GM18517 (cell line): ENCODE results near the gene TRIM63.

Experiments used
- ATAC-seq: cut with Tn5 transposase; IDR thresholded peaks from one replicate; pipeline ENCODE4 v1.9.1; 2021; ENCODE audit warnings: mild to moderate bottlenecking, moderate library complexity; ENCODE audit not compliant: unreplicated experiment

The TRIM63 gene

DNA sequence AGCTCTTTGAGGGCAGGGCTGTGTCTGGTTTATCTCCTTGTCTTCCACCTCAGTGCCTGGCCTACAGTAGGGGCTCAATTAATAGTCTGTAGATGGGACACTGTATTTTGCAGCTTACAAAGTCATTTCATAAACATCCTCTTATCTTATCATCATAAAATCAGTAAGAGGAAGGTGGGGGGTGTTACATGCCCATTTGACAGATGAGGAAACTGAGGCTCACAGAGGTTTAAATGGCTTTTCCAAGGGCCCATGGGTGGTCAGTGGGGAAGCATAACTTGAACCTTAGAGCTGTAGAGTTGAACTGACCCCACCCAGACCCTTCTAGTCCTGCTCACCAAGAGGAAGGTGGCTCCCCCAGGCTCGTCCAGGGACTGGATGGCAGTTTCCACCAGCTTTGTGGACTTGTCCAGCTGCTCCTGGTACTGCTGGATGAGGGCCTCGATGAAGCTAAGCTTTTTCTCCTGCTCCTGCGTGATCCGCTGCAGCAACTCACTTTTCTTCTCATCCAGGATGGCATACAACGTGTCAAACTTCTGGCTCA is 9.3 kb downstream of the TRIM63 start:
- no peak for ATAC-seq

DNA sequence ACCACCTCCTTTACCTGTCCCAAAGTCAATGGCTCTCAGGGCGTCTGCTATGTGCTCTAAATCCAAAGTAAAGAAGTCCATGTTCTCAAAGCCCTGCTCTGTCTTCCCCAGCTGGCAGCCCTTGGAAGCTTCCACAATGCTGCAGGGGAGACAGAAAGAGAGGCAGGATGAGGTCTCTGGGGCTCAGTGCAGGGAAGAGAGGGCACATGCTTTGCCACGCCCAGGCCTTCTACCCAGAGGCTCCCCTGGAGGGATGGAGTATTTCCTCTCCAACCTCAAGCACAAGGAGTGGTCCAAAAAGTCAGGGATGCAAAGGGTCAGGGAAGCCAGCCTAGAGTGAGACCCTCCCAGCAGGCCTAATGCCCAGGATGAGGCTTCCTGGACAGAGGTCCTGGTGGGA is 10.2 kb downstream of the TRIM63 start:
- ATAC-seq = no peak

DNA sequence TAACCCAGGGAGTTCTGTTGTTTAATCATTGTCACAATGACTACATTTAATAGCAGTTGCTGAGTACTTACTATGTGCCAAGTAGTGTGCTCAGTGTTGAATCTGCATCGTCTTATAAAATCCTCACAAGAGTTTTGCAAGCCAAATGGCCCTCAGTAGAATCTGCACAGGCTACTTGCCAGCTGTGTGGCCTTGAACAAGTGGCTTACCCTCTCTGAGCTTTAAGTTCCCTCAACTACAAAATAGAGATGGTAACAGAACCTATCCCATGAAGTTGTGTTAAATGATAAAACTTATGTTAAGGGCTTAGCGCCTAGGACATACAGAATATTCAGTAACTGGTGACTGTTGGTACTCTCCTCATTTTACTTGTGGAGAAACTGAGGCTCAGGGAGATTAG is 12.4 kb downstream of the TRIM63 start:
- no peak for ATAC-seq

DNA sequence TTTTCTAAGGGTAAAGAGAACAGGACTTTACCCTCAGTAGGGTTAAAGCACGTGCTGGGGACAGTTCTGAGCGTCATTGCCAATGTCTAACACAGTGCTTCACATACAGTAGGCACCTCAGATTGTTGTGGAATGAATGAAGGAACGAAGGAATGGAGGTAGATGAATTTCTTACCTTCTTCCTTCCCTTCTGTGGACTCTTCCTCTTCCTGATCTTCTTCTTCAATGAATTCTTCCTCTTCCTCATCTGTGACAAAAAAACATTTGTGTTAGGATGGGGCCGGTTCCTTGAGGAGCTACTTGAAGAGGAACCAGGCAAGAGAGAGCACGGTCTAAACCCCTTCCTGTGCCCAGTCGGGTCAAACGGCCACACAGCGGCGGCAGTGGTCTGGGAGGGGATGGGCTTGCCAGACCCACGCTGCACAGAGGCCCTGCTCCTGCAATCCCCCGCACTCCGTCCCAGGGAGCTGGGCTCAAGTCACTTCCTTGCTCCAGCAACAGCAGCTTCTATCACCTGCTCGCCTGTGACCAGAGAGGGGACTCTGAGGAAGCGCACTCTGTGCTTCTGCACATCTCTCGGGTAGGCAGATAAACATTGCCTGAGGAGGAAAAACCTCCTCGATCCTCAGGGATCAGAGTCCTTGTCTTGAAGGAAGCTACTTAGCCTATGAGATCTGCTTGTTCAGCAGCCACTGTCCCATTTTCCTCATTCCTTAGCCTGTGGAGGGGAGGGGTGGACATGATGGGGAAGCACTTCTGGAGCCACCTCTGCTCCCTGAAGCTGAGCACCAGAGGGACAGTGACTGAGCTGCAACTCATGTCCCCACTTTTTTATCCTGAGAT is 13.5 kb downstream of the TRIM63 start:
- no peak for ATAC-seq

DNA sequence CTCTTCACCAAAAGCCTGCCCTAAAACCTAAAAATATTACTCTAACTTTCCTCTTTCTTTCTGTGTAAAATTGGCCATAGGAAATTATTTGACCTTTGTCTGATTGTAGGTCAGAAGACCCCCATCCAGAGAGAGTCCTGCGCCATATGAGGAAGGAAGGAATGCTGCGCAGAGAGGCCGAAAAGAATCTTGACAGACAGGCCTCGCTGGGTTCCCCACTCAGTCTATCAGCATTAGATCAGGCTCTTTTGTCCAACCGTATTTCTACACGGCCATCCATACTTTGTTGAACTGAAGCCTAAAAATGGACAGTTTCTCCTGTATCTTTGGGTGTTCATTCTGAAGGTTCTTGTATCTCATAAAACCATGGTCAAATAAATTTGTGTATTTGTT is 17.2 kb downstream of the TRIM63 start:
- ATAC-seq = no peak

DNA sequence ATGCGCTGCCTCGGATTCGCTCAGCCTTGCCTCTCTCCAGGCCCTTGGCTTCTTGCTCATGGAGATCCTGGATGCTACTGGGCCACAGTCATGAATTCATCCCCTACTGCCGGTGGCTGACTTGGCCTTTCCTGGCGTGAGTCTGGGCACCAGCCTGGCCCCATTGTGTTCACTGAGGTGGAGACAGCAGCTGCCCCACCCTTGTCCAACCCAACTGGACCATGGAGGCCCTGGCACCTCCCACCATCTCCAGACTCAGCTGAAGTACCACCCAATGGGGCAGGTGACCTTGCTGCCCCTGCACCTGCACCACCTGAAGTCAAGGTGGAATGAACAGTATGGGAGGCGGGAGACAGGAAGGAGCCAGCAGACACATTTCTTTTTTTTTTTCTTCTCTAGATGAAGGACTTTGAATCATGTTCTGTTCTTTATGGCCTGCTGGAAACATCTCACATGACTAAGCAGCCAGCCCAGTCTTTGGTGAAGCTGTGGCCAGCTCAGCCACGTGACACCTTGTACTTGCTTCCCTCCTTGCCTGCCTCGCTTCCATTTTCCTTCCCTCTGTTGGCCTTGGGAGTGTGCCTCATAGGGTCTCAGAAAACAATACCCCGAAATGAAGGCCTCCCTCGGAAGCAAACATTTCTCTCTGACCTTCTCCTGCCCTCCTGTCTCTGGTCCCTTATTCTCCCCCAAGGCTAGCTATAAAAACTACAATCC is 17.7 kb downstream of the TRIM63 start:
- no peak for ATAC-seq

DNA sequence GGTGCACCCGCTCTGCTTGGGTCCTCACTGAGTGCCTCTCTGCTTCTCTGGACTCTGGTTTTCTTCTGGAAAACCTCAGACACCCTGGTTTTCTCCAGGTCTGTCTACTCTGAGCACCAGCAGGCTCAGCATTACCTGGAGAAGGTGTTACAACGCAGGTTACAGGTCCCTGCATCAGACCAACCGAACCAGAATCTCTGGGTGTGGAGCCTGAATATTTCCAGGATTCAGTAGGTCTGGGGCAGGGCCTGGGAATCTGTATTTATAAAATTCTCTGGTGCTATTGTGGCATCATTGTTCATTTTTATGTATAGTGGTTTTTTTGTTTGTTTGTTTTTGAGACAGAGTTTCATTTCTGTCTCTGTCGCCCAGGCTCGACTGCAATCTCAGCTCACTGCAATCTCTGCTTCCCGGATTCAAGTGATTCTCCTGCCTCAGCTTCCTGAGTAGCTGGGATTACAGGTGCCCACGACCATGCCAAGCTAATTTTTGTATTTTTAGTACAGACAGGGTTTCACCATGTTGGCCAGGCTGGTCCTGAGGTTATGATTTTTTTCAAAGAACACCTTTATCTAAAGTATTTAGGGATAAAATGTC is 20.1 kb downstream of the TRIM63 start:
- ATAC-seq = no peak

DNA sequence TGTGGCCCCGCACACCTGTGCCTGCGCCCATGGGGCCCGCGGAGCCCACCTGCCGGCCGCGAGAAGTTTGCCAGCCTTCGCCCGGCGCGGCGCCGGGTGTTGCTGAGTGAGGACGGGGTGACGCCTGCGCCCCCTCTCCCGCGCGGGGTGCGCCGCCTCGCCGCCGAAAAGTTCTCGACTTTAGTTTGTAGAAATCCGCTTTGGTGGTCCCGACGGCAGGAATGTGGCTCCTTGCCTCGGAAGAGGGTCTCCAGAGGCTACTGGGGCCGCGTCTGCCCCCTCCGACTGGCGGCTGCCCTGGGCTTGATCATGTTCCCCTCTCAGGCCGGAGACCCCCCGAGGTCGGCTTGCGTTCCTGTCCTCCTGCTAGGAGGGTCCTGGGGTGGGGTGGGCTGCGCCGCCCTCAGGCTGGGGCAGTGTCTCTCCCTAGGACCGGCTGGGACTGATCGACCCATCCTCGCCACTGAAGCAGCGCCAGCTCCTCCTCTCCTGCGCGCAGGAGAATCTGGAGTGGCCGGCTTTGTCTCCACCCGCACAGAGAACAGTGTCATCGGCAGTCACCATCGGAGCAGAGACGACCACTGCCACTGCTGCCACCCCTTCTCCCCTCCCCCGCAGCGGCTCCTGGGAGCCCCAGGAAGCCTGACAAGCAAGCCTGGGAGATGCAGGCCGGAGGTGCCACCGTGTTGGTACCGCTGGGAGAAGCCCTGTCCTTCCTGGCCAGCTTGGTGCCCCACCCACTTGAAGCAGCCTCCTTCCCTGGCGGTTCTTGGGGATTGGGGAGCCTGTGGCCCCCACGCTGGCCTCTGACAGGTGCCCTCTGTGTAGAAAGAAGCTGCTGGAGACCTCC is 21.0 kb downstream of the TRIM63 start:
- no peak for ATAC-seq

DNA sequence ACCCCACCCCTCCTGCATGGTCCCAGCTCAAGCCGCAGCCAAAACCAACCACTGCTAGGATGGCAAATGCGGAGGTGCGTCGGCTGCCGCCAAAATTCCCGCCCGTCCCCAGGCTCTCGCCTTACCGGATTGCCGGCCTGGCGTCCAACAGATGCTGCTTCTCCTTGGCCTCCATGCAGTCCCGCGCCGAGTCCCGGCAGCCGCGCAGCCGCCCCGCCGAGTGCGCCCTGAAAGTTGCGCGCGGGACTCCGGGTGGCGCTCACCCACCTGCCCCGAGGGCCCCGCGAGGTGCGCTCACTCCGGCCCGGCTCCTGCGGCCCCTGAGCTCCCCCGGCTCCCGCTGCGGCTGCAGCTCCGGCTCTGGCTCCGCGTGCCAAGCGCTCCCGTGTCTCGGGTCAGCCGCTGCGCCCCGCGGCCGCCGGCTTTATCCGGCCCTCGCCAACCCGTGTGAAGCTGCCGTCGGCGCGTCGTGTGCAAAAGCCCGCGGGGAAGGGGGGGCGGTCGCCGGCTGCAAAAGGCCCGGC is 21.6 kb downstream of the TRIM63 start, which contains the start of gene SLC30A2:
Gene SLC30A2 (minus strand): TSS at position 397 of the 524 bp plus-strand sequence. CDS start 222 bp downstream, at position 175.
- no peak for ATAC-seq

DNA sequence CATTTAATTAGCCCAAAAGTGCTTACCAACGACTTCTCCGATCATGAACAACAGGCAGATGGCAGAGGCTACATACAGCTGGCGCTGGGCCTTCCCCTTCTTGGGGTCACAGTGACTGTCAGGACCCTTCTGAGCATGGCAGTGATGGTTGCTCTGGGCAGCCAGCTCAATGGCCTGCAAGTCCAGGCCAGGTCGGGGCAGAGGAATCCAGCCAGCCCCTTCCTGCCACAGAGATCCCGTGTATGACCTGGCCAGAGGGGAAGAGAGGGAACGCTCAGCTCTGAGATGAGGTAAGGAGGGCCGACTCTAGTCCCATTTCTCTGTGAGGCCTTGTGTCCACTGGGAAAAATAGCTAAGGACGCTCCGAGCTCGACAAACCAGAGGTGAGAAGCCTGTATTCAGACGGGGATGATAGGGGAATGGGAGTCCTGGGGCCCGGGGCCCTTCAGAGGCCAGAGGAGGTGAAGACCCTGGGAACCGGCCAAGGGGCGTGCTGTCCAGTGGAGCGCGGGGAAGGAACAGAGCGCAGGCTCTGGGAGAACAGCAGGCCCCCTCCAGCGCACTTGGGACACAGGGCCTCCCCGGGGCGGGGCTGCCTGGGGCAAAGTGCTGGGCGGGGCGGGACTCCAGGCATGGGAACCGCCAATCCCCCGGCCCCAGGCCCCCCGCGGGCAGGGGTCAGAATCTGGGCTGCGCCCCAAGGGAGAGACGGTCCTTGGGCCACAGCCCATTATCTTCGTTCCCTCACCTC is 22.3 kb downstream of the TRIM63 start:
- ATAC-seq = no peak

DNA sequence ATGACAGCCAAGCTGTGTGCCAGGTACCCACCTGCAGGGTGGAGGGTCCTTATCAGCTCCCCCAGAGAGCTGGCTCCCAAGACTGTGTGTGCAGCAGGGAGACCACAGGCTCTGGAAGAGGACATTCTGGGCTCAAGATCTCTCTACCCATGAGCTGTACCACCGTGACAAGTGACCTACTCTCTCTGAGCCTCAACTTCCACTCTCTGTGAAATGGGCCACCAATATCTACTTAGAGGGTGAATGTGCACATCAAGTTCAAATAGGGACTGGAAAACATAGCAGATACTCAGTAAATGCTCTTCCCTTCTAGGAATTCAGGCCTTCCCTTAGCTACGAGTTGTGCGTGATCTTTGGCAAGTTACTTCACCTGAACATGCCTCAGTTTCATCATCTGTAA is 23.0 kb downstream of the TRIM63 start:
- no peak for ATAC-seq

DNA sequence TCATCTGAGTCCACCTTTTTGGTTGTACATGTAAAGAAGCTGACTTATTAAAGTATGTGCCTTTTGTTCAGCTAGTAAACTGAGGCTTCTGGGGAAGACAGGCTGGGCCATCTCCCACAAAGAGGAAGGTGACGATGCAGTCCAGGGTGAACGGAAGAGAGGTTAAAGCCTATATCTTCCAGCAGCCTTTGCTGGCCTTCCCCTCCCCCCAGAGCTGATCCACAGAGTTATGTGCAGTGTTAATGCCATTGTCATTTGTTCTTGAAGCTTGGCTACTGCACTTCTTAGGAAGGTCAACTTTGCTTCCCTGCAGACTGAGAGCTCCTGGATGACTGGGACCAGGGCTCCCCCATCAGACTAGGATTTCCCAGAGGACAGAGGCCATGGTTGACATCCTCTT is 23.7 kb downstream of the TRIM63 start:
- ATAC-seq = no peak

DNA sequence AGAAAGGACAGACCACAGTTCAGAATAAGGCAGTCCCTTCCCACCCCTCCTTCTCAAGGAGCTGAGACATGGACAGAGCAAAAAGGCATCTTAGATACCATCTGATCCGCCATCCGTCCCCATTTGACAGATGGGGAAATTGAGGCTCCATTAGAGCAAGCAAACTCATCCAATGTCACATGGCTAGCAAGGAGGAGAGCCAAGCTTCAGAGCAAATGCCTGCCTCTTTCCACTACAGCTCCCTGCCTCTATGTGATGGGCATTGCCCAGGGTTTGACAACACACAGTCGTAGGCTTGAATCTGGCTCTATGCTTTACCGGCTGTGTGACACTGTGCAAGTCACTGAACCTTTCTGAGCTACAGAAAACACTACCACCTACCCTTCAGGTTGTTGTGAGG is 25.5 kb downstream of the TRIM63 start:
- ATAC-seq = no peak

DNA sequence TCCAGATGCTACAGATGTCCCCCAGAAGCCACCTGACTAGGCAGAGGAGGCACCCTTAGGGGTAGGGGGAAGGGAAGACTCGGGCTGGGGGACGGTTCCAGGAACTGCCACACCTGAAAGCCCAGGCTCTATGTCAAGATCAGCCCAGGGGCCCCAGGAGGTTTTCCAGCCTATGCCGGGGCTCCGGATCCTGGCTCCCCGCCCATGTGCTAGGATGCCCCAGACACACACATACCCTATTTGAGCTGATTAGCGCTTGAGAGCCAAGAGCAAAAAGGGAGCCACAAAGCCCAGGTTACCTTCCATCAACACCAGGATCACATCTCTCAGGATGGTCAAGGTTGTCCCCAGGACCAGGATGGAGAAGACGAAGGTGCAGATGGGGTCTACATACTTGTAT is 26.0 kb downstream of the TRIM63 start:
- no peak for ATAC-seq

DNA sequence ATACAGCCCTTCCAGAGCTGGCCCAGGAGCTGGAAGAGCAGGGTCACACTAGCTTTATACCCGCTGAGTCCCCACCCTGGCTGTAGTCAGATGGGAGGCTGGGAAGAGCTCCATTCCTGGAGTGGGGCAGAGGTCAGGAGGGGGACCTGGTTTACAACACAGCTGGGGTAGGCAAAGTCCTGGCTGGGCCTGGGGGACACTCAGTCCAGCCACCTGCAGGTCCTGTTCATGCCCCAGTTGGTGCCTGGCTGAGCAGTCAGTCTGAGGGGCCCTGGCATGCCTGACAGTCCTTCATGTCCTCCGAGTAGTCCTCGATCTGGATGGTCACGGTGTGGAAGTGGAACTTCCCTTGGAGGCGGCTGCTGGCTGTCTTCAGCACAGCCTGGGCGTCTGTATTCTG is 28.5 kb downstream of the TRIM63 start:
- ATAC-seq = no peak

DNA sequence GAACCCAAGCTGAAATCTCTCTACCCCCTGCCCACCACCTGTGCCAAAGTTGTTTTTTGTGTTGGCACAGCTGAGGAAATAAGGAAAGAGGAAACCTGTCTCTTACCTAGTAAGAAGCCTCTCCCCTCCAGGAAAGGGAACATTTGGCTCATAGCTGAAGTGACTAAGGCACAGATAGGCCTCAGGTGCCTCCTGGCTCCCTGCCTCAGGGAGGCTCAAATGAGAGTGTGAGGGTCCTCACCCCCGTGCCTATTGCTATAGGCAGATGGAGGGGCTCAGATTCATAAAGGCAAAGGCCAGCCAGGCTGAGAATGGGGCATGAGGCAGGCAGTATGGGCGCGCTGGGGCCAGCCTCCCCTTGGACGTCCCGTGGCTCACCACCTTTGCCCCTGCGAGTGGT is 29.0 kb downstream of the TRIM63 start:
- ATAC-seq = no peak

DNA sequence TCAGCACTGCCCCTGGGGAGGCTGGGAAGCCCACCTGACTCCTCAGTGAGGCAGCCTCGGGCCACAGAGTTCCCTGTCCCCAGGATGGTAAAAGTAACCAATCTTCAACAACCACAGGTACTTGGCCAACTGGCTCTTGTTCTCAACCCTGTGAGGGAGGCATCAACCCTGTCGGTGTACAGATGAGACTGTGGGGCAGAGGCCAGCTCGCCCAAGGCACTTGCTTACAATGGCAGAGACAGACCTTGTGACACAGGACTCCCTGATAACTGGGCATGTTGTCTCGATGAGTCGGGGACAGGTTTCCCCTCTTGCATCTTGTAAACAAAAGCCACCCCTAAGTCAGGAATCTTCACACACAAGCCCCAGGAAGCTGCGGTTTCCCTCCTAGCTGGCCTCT is 29.5 kb downstream of the TRIM63 start:
- ATAC-seq = no peak

DNA sequence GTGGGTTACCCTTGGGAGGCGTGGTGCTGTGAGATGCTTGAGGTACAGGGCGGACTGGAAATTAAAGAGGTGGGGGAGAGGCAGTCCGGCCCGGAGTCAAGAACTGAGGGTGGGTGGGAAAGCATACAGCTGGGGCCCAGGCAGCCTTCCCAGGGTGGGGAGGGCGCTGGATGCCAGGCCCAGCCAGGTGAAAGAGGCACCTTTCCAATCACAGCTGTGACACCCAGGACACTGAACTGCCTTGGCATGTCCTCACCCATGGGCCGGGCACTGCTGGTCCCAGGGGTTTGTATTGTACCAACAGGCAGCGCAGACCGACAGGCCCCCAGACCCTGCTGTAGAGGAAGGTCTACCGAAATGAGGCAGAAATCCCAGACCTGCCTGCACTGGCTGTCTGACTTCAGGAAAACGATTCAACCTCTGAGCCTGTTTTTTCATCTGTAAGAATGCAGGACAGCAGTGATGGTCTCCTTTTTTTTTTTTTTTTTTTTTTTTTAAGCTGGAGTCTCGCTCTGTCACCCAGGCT is 30.6 kb downstream of the TRIM63 start:
- ATAC-seq = no peak

DNA sequence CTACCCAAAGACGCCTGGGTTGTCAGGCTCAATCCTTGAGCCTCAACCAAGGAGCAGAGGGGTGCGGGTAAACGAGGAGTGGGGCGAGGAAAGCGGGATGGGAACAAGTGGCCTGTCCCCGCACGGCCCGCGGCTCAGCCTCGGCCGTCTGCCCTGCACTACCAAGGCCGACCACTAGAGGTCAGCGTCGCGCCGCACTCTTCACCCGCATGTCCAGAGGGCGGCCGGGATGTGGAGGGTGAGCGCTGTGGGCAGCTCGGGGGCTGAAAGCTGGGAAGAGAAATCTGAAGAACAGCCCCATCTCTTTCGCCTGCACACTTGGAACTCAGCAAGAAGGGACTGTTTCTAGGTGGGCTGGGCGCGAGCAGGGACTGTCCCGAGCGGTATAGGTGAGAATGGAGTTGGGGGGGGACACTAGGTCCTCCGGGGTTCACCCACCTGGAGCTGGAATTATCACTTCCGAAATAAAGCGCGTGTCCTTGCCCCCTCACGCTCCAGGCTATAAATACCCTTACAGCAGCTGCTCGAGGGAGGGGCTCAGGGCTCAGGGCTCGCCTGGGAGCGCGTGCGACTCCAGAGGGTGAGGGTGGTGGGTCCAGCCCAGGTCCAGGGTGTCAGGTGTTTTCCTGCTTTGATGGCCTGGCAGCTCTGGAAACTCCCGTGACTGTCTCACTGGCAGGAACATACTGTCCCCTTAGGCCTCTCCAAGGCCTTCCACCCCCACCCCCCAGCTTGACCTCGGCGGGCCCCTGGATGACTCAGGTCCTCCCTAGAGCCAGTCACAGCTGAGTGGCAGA is 31.3 kb downstream of the TRIM63 start:
- peak; percentile 55 for ATAC-seq
